ENCODE data around the gene PSMB11. TPM values are rescaled to one million over a fixed set of nuclear protein-coding genes. Genes with fewer than 3 reads are reported as not detected.

The PSMB11 gene
- total and polyA plus RNA-seq, 2 experiments from 2014 or later = not detected

GRCh38 chr14:23018107-23018506 is 23.9 kb upstream of the PSMB11 start:
- H3K27ac ChIP-seq = no peak overlapping the region
- no peaks in the 10 kb centered on the region for H3K79me2 ChIP-seq
- DNase-seq (ENCODE audit: low spot score) = no peak
- H3K4me1 ChIP-seq (ENCODE audit: insufficient read depth) = no peaks in the 10 kb centered on the region
- no peaks in the 10 kb centered on the region for H3K9me2 ChIP-seq (replicated peaks; ENCODE audit: insufficient read depth)
- H3K9me3 ChIP-seq (ENCODE audit: low read depth) = no peaks in the 10 kb centered on the region
- no peak for TF ChIP-seq EZH2 (IDR thresholded peaks at IDR 0.05; ENCODE audit: borderline replicate concordance)
- TF ChIP-seq, protein P1, sequence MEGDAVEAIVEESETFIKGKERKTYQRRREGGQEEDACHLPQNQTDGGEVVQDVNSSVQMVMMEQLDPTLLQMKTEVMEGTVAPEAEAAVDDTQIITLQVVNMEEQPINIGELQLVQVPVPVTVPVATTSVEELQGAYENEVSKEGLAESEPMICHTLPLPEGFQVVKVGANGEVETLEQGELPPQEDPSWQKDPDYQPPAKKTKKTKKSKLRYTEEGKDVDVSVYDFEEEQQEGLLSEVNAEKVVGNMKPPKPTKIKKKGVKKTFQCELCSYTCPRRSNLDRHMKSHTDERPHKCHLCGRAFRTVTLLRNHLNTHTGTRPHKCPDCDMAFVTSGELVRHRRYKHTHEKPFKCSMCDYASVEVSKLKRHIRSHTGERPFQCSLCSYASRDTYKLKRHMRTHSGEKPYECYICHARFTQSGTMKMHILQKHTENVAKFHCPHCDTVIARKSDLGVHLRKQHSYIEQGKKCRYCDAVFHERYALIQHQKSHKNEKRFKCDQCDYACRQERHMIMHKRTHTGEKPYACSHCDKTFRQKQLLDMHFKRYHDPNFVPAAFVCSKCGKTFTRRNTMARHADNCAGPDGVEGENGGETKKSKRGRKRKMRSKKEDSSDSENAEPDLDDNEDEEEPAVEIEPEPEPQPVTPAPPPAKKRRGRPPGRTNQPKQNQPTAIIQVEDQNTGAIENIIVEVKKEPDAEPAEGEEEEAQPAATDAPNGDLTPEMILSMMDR (IDR thresholded peaks at IDR 0.05; ENCODE audit: poor library complexity) = no peak
- TF ChIP-seq EZH2phosphoT487 (IDR thresholded peaks at IDR 0.05; ENCODE audit: low read depth, severe bottlenecking, unreplicated experiment) = no peak
- H3K4me2 ChIP-seq = no peak overlapping the region
- H3K27me3 ChIP-seq = no peaks in the 10 kb centered on the region
- no peak overlapping the region for H2AFZ ChIP-seq
- H3K4me3 ChIP-seq = no peak overlapping the region
- H3K36me3 ChIP-seq (replicated peaks; ENCODE audit: insufficient read depth, low read depth) = no peaks in the 10 kb centered on the region
- H4K20me1 ChIP-seq (ENCODE audit: insufficient read depth, poor library complexity, severe bottlenecking) = no peaks in the 10 kb centered on the region

- Histone ChIP-seq H3K4me3 (no peak overlapping the region), H3K4me1 (ENCODE audit: insufficient read depth) (peaks cover 8% of the 10 kb centered on the region), H3K27ac (no peak overlapping the region), H3K9me2 (replicated peaks; ENCODE audit: insufficient read depth) (no peaks in the 10 kb centered on the region), H2AFZ (no peak overlapping the region), H3K27me3 (no peaks in the 10 kb centered on the region), H3K4me2 (no peak overlapping the region), H3K9me3 (ENCODE audit: low read depth) (no peaks in the 10 kb centered on the region), H4K20me1 (ENCODE audit: insufficient read depth, poor library complexity, severe bottlenecking) (no peaks in the 10 kb centered on the region), H3K36me3 (replicated peaks; ENCODE audit: insufficient read depth, low read depth) (peaks cover under 1% of the 10 kb centered on the region), H3K79me2 (no peaks in the 10 kb centered on the region)
- no peak for DNase-seq (ENCODE audit: low spot score)
- 77% methylated on average over 7 of the region's 7 CpGs for WGBS (ENCODE audit: low lambda C conversion rate, missing lambda C conversion rate)
- TF ChIP-seq, protein P1 (IDR thresholded peaks at IDR 0.05; ENCODE audit: poor library complexity) = no peak
- TF ChIP-seq EZH2phosphoT487 (IDR thresholded peaks at IDR 0.05; ENCODE audit: low read depth, severe bottlenecking, unreplicated experiment) = no peak
- no peak for TF ChIP-seq EZH2 (IDR thresholded peaks at IDR 0.05; ENCODE audit: borderline replicate concordance)
Measured at GRCh38 chr14:23020143-23021128, 21.6 kb upstream of the PSMB11 start.

GRCh38 chr14:23021434-23021833 is 20.6 kb upstream of the PSMB11 start:
- Histone ChIP-seq H3K9me3 (ENCODE audit: low read depth) (no peaks in the 10 kb centered on the region), H3K4me3 (no peak overlapping the region), H4K20me1 (ENCODE audit: insufficient read depth, poor library complexity, severe bottlenecking) (no peaks in the 10 kb centered on the region), H3K27me3 (no peaks in the 10 kb centered on the region), H3K79me2 (no peaks in the 10 kb centered on the region), H3K4me2 (no peak overlapping the region), H3K36me3 (replicated peaks; ENCODE audit: insufficient read depth, low read depth) (peaks cover 3% of the 10 kb centered on the region), H3K4me1 (ENCODE audit: insufficient read depth) (peaks cover 13% of the 10 kb centered on the region), H3K27ac (no peak overlapping the region), H3K9me2 (replicated peaks; ENCODE audit: insufficient read depth) (no peaks in the 10 kb centered on the region), H2AFZ (no peak overlapping the region)
- no peak for DNase-seq (ENCODE audit: low spot score)
- TF ChIP-seq, protein P1 (IDR thresholded peaks at IDR 0.05; ENCODE audit: poor library complexity) = no peak
- no peak for TF ChIP-seq EZH2phosphoT487 (IDR thresholded peaks at IDR 0.05; ENCODE audit: low read depth, severe bottlenecking, unreplicated experiment)
- TF ChIP-seq EZH2 (IDR thresholded peaks at IDR 0.05; ENCODE audit: borderline replicate concordance) = no peak
- 74% methylated on average over 9 of the region's 9 CpGs for WGBS (ENCODE audit: low lambda C conversion rate, missing lambda C conversion rate)

All from hepatocyte (in vitro differentiated cells).